Sigmoid colon (tissue), 7 donors: Measurements from ENCODE around the gene RNF126. TPM values are rescaled to one million over a fixed set of nuclear protein-coding genes. Genes with fewer than 3 reads are reported as not detected.

Experiments
- DNase-seq: peaks from one replicate; pipeline ENCODE4 v3.0.0-alpha.2; 2019
- H3K27ac ChIP-seq, 4 donors: fragments of 200-600 bp; sonication (generic); one replicate each; pipeline ENCODE4 v1.5.1; 2016 to 2019; ENCODE audit warnings: mild to moderate bottlenecking in 1 of 4
- H3K27me3 ChIP-seq, 3 donors: fragments of 200-600 bp; sonication (generic); one replicate each; pipeline ENCODE4 v1.5.1; 2019; ENCODE audit warnings: mild to moderate bottlenecking in 1 of 3
- H3K36me3 ChIP-seq, 4 donors: fragments of 200-600 bp; sonication (generic); one replicate each; pipeline ENCODE4 v1.5.1; 2016 to 2019
- H3K4me1 ChIP-seq, 4 donors: fragments of 200-600 bp; sonication (generic); one replicate each; pipeline ENCODE4 v1.5.1; 2017 to 2019
- H3K4me3 ChIP-seq, 4 donors: fragments of 200-600 bp; sonication (generic); one replicate each; pipeline ENCODE4 v1.5.1; 2017 to 2019; ENCODE audit warnings: mild to moderate bottlenecking in 2 of 4, moderate library complexity in 1 of 4
- H3K9me3 ChIP-seq, 4 donors: fragments of 200-600 bp in 3 of 4; sonication (generic) in 3 of 4; one replicate each; pipeline versions ENCODE4 v1.5.1 to v1.6.1; 2013 to 2019
- EP300 ChIP-seq, 4 donors: sonication (generic); formaldehyde crosslinking; IDR thresholded peaks; one replicate each; pipeline ENCODE4 v1.6.1; 2017; ENCODE audit warnings: antibody characterized with exemption in 4 of 4
- POLR2A ChIP-seq, 2 donors: fragments of 450-650 bp; IDR thresholded peaks; one replicate each; pipeline ENCODE4 v1.6.1; 2016; ENCODE audit warnings: antibody characterized with exemption in 2 of 2, mild to moderate bottlenecking in 2 of 2, moderate library complexity in 2 of 2
- POLR2AphosphoS5 ChIP-seq, 4 donors: sonication (generic); formaldehyde crosslinking; IDR thresholded peaks; one replicate each; pipeline ENCODE4 v1.6.1; 2017; ENCODE audit warnings: antibody characterized with exemption in 4 of 4
- WGBS, 2 donors: extraction: QIAGEN DNeasy Blood & Tissue Kit; methylation state at CpG; one replicate each; pipeline ENCODE4 v1.1.7; 2013; 5-methylcytosine and 5-hydroxymethylcytosine counted together
- intact Hi-C: fragments of 100-400 bp; cut with DNase I; formaldehyde crosslinking; loops from one replicate; pipeline ENCODE4 v1.15.1; 2023
- polyA plus RNA-seq, 3 donors: library from polyadenylated mRNA; stranded (reverse); fragments of 200-250 nt; gene quantifications; one replicate each; pipeline ENCODE4 v1.2.3, GENCODE V29; 2013
- total RNA-seq, 4 donors: library from RNA; depleted of rRNA; stranded (reverse); fragments of >200 nt; gene quantifications; one replicate each; pipeline ENCODE4 v1.1.0, GENCODE V29; 2016
- TF ChIP-seq, protein P1 (sequence below), 4 experiments: fragments of 450-650 bp in 3 of 4; fragments of 200-600 bp in 1 of 4; IDR thresholded peaks; one replicate each; pipeline ENCODE4 v1.5.1; 2016 to 2019; ENCODE audit warnings: antibody characterized with exemption in 4 of 4, mild to moderate bottlenecking in 3 of 4, moderate library complexity in 2 of 4
- donor health status: healthy with polysubstance abuse.
- donor health status: Bipolar disorder and iron deficiency.
- donor health status: healthy.

RNF126 gene
- total and polyA plus RNA-seq, 7 donors: 33.5 to 58.8 (median 55.3) TPM

DNA sequence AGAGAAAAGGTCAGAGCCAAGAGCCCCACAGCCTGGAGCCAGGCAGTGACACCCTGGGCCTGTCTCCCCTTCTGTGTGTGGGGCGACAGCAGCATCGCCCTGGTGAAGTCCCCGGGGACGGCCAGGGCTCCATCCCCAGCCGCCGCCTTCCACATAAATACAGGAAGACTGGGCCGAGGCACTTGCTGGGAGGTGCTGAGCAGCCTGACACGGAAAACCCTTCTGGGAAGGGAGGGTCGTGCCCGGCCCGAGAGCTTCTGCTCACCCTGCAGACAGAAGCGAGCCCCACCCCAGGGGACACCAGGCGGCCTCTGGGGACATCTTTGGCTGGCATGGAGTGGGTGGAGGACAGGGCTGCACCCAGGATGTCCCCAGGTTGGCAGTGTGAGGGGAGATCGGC, 18.2 kb downstream of the RNF126 start:
- Histone ChIP-seq H3K27me3 (no peaks in the 10 kb centered on the region), H3K36me3 (peaks cover 12 to 42% (median 30%) of the 10 kb centered on the region in 4 donors), H3K27ac (no peak overlapping the region), H3K4me1 (peaks cover 0 to 6% (median 4%) of the 10 kb centered on the region in 4 donors), H3K4me3 (no peak overlapping the region), H3K9me3 (no peaks in the 10 kb centered on the region)
- no peak for DNase-seq
- 82 to 87% methylated on average over 14 of the region's 14 CpGs for WGBS, 2 donors
- intact Hi-C loops: no loop called here
- TF ChIP-seq EP300 (IDR thresholded peaks at IDR 0.05) (no peak), POLR2A (IDR thresholded peaks at IDR 0.05) (no peak), POLR2AphosphoS5 (IDR thresholded peaks at IDR 0.05) (no peak)
- TF ChIP-seq, protein P1, sequence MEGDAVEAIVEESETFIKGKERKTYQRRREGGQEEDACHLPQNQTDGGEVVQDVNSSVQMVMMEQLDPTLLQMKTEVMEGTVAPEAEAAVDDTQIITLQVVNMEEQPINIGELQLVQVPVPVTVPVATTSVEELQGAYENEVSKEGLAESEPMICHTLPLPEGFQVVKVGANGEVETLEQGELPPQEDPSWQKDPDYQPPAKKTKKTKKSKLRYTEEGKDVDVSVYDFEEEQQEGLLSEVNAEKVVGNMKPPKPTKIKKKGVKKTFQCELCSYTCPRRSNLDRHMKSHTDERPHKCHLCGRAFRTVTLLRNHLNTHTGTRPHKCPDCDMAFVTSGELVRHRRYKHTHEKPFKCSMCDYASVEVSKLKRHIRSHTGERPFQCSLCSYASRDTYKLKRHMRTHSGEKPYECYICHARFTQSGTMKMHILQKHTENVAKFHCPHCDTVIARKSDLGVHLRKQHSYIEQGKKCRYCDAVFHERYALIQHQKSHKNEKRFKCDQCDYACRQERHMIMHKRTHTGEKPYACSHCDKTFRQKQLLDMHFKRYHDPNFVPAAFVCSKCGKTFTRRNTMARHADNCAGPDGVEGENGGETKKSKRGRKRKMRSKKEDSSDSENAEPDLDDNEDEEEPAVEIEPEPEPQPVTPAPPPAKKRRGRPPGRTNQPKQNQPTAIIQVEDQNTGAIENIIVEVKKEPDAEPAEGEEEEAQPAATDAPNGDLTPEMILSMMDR (IDR thresholded peaks at IDR 0.05): no peak

- Histone ChIP-seq H3K36me3 (peaks cover 12 to 38% (median 29%) of the 10 kb centered on the region in 4 donors), H3K4me1 (peaks cover 0 to 7% (median 5%) of the 10 kb centered on the region in 4 donors), H3K27ac (no peak overlapping the region), H3K27me3 (no peaks in the 10 kb centered on the region), H3K9me3 (no peaks in the 10 kb centered on the region), H3K4me3 (no peak overlapping the region)
- 66 to 79% methylated on average over 28 of the region's 28 CpGs for WGBS, 2 donors
- TF ChIP-seq EP300 (IDR thresholded peaks at IDR 0.05) (no peak), POLR2AphosphoS5 (IDR thresholded peaks at IDR 0.05) (no peak), POLR2A (IDR thresholded peaks at IDR 0.05) (no peak)
- TF ChIP-seq, protein P1 (IDR thresholded peaks at IDR 0.05): no peak
- no peak for DNase-seq
- intact Hi-C loops: no loop called here
Observed at GRCh38 chr19:644363-644762, 18.7 kb downstream of the RNF126 start.

DNA sequence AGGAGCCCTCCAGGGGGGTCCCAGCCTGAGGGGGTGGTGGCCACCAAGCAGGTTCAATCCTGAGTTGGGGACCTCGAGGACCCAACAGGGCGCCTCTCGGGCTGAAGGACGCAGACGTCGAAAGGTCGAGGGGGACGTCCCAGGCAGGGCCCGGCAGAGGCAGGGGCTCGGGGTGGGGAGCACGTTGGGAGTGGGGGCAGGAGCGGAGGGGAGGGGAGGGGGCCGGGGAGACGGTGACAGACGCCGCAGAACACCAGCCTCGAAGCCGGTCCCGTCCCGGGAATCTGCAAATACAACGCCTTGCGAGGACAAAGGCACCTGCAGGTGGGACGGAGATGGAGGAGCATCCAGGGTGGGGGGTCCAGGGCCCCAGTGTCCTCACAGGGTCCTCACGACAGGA, 19.3 kb downstream of the RNF126 start:
- H3K4me3 ChIP-seq: no peak overlapping the region
- H3K36me3 ChIP-seq: peaks cover 12 to 32% (median 24%) of the 10 kb centered on the region in 4 donors
- no peaks in the 10 kb centered on the region for H3K9me3 ChIP-seq
- intact Hi-C loops: no loop called here
- H3K27ac ChIP-seq: no peak overlapping the region
- DNase-seq: no peak
- H3K27me3 ChIP-seq: no peaks in the 10 kb centered on the region
- peaks cover 0 to 13% (median 12%) of the 10 kb centered on the region in 4 donors for H3K4me1 ChIP-seq
- 89% methylated on average over 24 of the region's 24 CpGs for WGBS, 2 donors
- TF ChIP-seq POLR2A (IDR thresholded peaks at IDR 0.05) (no peak), EP300 (IDR thresholded peaks at IDR 0.05) (no peak), POLR2AphosphoS5 (IDR thresholded peaks at IDR 0.05) (no peak)
- TF ChIP-seq, protein P1 (IDR thresholded peaks at IDR 0.05): no peak

GRCh38 chr19:642767-643727, 20.0 kb downstream of the RNF126 start:
- Histone ChIP-seq H3K4me1 (peaks cover 0 to 16% (median 14%) of the 10 kb centered on the region in 4 donors), H3K9me3 (no peaks in the 10 kb centered on the region), H3K27ac (no peak overlapping the region), H3K4me3 (no peak overlapping the region), H3K27me3 (no peaks in the 10 kb centered on the region), H3K36me3 (peaks cover 6 to 25% (median 17%) of the 10 kb centered on the region in 4 donors)
- DNase-seq: no peak
- 84 to 89% methylated on average over 70 of the region's 70 CpGs for WGBS, 2 donors
- intact Hi-C loops: no loop called here
- TF ChIP-seq, protein P1 (IDR thresholded peaks at IDR 0.05): no peak
- TF ChIP-seq EP300 (IDR thresholded peaks at IDR 0.05): no peak
- TF ChIP-seq POLR2AphosphoS5 (IDR thresholded peaks at IDR 0.05): no peak
- no peak for TF ChIP-seq POLR2A (IDR thresholded peaks at IDR 0.05)
